Measurements from ENCODE around the gene SCN5A.

DNA sequence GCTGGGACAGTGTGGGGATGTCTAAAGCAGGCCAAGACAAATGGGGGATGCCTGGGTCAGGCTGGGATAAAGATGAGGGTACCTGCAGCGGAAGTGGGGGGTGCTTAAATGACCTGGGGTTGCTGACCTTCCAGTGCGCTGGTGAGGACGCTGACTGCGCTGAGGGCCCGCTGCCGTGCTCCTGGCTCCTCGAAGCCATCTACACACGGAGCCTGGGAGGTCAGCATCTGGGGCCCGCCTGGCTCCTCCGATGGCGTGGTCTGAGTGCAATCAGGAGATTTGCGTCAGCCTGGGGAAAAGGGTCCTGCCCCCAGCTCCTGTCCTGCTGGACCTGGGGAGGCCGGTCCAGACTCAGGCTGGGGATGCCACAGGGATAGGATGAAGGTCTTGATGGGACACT is 50.7 kb downstream of the SCN5A start:
- TF ChIP-seq TCF12 (IDR thresholded peaks at IDR 0.05; ENCODE audit: low read depth): no peak
- TF ChIP-seq, protein P1, sequence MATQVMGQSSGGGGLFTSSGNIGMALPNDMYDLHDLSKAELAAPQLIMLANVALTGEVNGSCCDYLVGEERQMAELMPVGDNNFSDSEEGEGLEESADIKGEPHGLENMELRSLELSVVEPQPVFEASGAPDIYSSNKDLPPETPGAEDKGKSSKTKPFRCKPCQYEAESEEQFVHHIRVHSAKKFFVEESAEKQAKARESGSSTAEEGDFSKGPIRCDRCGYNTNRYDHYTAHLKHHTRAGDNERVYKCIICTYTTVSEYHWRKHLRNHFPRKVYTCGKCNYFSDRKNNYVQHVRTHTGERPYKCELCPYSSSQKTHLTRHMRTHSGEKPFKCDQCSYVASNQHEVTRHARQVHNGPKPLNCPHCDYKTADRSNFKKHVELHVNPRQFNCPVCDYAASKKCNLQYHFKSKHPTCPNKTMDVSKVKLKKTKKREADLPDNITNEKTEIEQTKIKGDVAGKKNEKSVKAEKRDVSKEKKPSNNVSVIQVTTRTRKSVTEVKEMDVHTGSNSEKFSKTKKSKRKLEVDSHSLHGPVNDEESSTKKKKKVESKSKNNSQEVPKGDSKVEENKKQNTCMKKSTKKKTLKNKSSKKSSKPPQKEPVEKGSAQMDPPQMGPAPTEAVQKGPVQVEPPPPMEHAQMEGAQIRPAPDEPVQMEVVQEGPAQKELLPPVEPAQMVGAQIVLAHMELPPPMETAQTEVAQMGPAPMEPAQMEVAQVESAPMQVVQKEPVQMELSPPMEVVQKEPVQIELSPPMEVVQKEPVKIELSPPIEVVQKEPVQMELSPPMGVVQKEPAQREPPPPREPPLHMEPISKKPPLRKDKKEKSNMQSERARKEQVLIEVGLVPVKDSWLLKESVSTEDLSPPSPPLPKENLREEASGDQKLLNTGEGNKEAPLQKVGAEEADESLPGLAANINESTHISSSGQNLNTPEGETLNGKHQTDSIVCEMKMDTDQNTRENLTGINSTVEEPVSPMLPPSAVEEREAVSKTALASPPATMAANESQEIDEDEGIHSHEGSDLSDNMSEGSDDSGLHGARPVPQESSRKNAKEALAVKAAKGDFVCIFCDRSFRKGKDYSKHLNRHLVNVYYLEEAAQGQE (IDR thresholded peaks at IDR 0.05; ENCODE audit: low read depth): no peak
- no peak for TF ChIP-seq EP300 (IDR thresholded peaks at IDR 0.05; ENCODE audit: borderline replicate concordance)
- TF ChIP-seq, protein P2, sequence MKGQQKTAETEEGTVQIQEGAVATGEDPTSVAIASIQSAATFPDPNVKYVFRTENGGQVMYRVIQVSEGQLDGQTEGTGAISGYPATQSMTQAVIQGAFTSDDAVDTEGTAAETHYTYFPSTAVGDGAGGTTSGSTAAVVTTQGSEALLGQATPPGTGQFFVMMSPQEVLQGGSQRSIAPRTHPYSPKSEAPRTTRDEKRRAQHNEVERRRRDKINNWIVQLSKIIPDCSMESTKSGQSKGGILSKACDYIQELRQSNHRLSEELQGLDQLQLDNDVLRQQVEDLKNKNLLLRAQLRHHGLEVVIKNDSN (IDR thresholded peaks at IDR 0.05): no peak
- TF ChIP-seq NFIC (IDR thresholded peaks at IDR 0.05): no peak
- no peak for TF ChIP-seq ZBTB7A (IDR thresholded peaks at IDR 0.05; ENCODE audit: low read depth)
- no peak for TF ChIP-seq CREB1 (IDR thresholded peaks at IDR 0.05; ENCODE audit: low read depth)
- no peak for TF ChIP-seq YY1 (IDR thresholded peaks at IDR 0.05; ENCODE audit: low read depth)
- no peak for TF ChIP-seq TEAD4 (IDR thresholded peaks at IDR 0.05)

Measured in Ishikawa (cell line).